ENCODE results near the gene CA4.

DNA sequence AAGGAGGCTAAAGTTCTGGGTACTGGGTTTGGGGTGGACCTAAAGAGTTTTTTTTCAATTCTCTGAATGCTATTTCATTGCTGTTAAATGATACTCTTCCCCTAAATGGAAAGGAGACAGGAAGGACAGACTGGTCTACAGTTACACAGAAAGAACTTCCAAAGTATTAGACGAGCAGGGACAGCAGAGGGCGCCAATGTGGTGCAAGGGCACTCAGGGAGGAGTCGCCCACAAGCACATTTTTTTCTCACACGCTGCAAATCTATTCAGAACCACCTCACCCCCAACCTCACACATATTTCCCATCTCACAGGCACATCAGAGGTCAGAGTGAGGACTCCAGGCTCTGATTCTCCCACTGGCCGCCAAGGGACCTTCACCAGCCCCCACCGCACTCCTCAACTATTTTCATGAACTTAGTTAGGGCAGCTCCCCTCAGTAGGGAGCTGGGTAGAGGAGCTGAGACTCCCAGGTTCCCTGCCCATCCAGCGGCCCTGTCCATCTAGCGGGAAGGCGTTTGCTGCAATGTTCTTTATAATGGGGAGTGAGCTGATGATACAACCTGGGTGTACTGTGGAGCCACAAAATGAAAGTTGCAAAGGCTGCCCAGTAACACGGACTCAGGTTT, 6.8 kb upstream of the CA4 start:
- TF ChIP-seq POLR2A (IDR thresholded peaks at IDR 0.05; ENCODE audit: low read depth, low read length) (no peak), POLR2AphosphoS5 (IDR thresholded peaks at IDR 0.05; ENCODE audit: low read depth, low read length) (no peak)
